ENCODE measurements around the gene MAP2.

MAP2 gene

GRCh38 chr2:209600341-209601171, 176.7 kb downstream of the MAP2 start:
- no peak for DNase-seq

GRCh38 chr2:209601497-209601896, 177.7 kb downstream of the MAP2 start:
- no peak for DNase-seq

GRCh38 chr2:209602259-209602658, 178.4 kb downstream of the MAP2 start:
- no peak for DNase-seq

GRCh38 chr2:209609531-209609930, 185.7 kb downstream of the MAP2 start:
- no peak for DNase-seq

GRCh38 chr2:209610631-209611030, 186.8 kb downstream of the MAP2 start:
- DNase-seq = no peak

- DNase-seq = no peak
Measured at GRCh38 chr2:209613649-209614305, 189.9 kb downstream of the MAP2 start.

- DNase-seq = no peak
Measured at GRCh38 chr2:209614690-209615369, 191.0 kb downstream of the MAP2 start.

- peak; percentile 3 for DNase-seq
Measured at GRCh38 chr2:209619782-209620181, 195.9 kb downstream of the MAP2 start.

- DNase-seq = no peak
Measured at GRCh38 chr2:209624192-209624938, 200.5 kb downstream of the MAP2 start.

- DNase-seq = no peak
Measured at GRCh38 chr2:209629597-209629996, 205.8 kb downstream of the MAP2 start.

- DNase-seq = no peak
Measured at GRCh38 chr2:209633911-209634310, 210.1 kb downstream of the MAP2 start.

- peak; percentile 34 for DNase-seq
Measured at GRCh38 chr2:209636076-209636475, 212.2 kb downstream of the MAP2 start.

- no peak for DNase-seq
Measured at GRCh38 chr2:209637293-209637692, 213.4 kb downstream of the MAP2 start.

- no peak for DNase-seq
Measured at GRCh38 chr2:209638346-209638745, 214.5 kb downstream of the MAP2 start.

GRCh38 chr2:209640358-209640757, 216.5 kb downstream of the MAP2 start:
- no peak for DNase-seq

- no peak for DNase-seq
Measured at GRCh38 chr2:209642146-209642820, 218.4 kb downstream of the MAP2 start.

GRCh38 chr2:209644842-209645241, 221.0 kb downstream of the MAP2 start:
- DNase-seq = no peak

- DNase-seq = no peak
Measured at GRCh38 chr2:209648714-209649113, 224.9 kb downstream of the MAP2 start.

- no peak for DNase-seq
Measured at GRCh38 chr2:209653134-209653533, 229.3 kb downstream of the MAP2 start.

- DNase-seq = peak; percentile 54
Measured at GRCh38 chr2:209661286-209661894, 237.5 kb downstream of the MAP2 start.

- no peak for DNase-seq
Measured at GRCh38 chr2:209662021-209662420, 238.2 kb downstream of the MAP2 start.

GRCh38 chr2:209663139-209663538, 239.3 kb downstream of the MAP2 start:
- no peak for DNase-seq
